ENCODE results near the gene NEK2.

DNA sequence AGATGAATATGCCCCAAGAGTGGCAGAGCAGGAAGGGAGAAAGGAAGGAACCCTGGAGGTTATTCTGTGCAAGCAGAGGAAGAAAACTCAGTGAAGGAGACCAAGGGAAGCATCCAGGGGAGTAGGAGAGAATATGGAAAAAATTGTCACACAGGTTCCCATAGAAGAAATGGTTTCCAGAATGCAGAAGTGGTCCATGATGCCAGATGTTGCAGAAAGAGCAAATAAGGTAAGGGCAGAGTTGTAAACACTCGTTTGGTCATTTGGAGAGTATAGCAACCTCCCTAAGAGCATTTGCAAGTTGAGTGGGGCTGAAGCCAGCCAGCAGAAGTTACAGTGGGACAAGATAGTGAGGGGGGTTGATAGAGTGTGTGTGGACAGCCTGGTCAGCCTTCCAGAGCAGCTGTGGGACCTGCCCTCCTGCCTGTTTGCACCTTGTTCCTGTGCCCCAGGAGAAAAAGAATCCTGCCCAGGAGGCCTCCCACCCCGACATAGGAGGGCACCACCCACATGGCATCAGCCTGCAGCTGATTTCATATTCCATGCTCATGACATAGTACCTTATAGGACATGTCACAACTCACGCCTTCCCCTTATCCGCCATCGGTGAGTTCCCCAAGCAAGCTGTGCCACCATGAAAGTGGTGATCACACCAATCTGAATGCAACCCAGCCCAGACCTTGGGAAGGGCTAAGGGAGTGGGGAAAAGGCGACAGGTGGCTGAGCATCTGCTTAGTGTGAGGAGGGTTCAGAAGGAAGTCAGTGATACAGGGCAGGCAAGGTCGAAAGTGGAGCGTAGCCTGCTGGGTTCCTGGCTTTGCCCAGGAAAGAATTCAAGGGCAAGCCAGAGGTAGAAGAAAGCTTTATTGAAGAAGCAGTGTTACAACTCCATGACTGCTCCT lies 8.2 kb upstream of the NEK2 start:
- TF ChIP-seq EP300 (IDR thresholded peaks at IDR 0.05; ENCODE audit: borderline replicate concordance) = no peak
- no peak for TF ChIP-seq TAF1 (IDR thresholded peaks at IDR 0.05; ENCODE audit: low read depth)
- no peak for TF ChIP-seq TEAD4 (IDR thresholded peaks at IDR 0.05)
- TF ChIP-seq CEBPB (IDR thresholded peaks at IDR 0.05) = no peak
